Neural cell (in vitro differentiated cells): Measurements from ENCODE around the gene SOD3. TPM values are rescaled to one million over a fixed set of nuclear protein-coding genes. Genes with fewer than 3 reads are reported as not detected.

Experiments
- H2AFZ ChIP-seq: fragments of 200-600, 300-800 bp; sonication (generic), shearing (Covaris generic); 2 replicates; pipeline ENCODE4 v1.6.0; 2014; ENCODE audit warnings: low read depth, mild to moderate bottlenecking, antibody characterized with exemption, low read length, moderate library complexity
- H3F3A ChIP-seq: fragments of 200-600 bp; shearing (Covaris generic); 2 replicates; pipeline ENCODE4 v1.6.1; 2016; ENCODE audit warnings: mild to moderate bottlenecking, moderate library complexity, mixed read lengths, antibody characterized with exemption, low read length; ENCODE audit not compliant: insufficient read depth, poor library complexity, severe bottlenecking
- H3K27ac ChIP-seq: fragments of 200-600, 300-800 bp; sonication (generic), shearing (Covaris generic); 2 replicates; pipeline ENCODE4 v1.5.1; 2014; ENCODE audit warnings: mild to moderate bottlenecking, low read length, moderate library complexity
- H3K27me3 ChIP-seq: fragments of 300-800, 200-600 bp; sonication (generic), shearing (Covaris generic); 2 replicates; pipeline ENCODE4 v1.6.0; 2014; ENCODE audit warnings: mild to moderate bottlenecking, low read depth, low read length, moderate library complexity; ENCODE audit not compliant: insufficient read depth
- H3K36me3 ChIP-seq: fragments of 300-800, 200-600 bp; sonication (generic), shearing (Covaris generic); 2 replicates; pipeline ENCODE4 v1.5.1; 2014; ENCODE audit warnings: mild to moderate bottlenecking, antibody characterized with exemption, low read length, moderate library complexity; ENCODE audit not compliant: insufficient read depth
- H3K4me2 ChIP-seq: fragments of 300-800, 200-600 bp; sonication (generic), shearing (Covaris generic); 2 replicates; pipeline ENCODE4 v1.6.0; 2014; ENCODE audit warnings: mild to moderate bottlenecking, low read length
- H3K4me3 ChIP-seq: fragments of 300-800, 200-600 bp; sonication (generic), shearing (Covaris generic); 2 replicates; pipeline ENCODE4 v1.5.1; 2014; ENCODE audit warnings: mild to moderate bottlenecking, low read length, moderate library complexity
- H3K79me2 ChIP-seq: fragments of 200-600 bp; shearing (Covaris generic); replicated peaks from 2 replicates; pipeline ENCODE4 v1.6.0; 2014; ENCODE audit warnings: mild to moderate bottlenecking, low read length, moderate library complexity; ENCODE audit not compliant: insufficient read depth
- H3K9ac ChIP-seq: fragments of 300-800, 200-600 bp; sonication (generic), shearing (Covaris generic); 2 replicates; pipeline ENCODE4 v1.6.1; 2016; ENCODE audit warnings: mild to moderate bottlenecking, low read length, mixed read lengths
- H3K9me2 ChIP-seq: fragments of 200-600 bp; shearing (Covaris generic); 2 replicates; pipeline ENCODE4 v1.6.1; 2016; ENCODE audit warnings: mild to moderate bottlenecking, low read length, mixed read lengths; ENCODE audit not compliant: insufficient read depth
- H3K9me3 ChIP-seq: fragments of 200-600, 300-800 bp; sonication (generic), shearing (Covaris generic); 2 replicates; pipeline ENCODE4 v1.6.1; 2016; ENCODE audit warnings: mild to moderate bottlenecking, mixed run types, low read length, moderate library complexity, mixed read lengths
- H4K20me1 ChIP-seq: fragments of 200-600 bp; shearing (Covaris generic); 2 replicates; pipeline ENCODE4 v1.6.1; 2016; ENCODE audit warnings: mild to moderate bottlenecking, mixed run types; ENCODE audit not compliant: insufficient read depth
- CTCF ChIP-seq: fragments of 450-650 bp; IDR thresholded peaks from 2 replicates; pipeline ENCODE4 v1.5.1; 2014; ENCODE audit warnings: antibody characterized with exemption, mild to moderate bottlenecking, moderate library complexity; ENCODE audit not compliant: poor library complexity, severe bottlenecking
- EP300 ChIP-seq: fragments of 450-650 bp; conservative IDR thresholded peaks from 2 replicates; pipeline ENCODE4 v1.6.1; 2014; ENCODE audit warnings: antibody characterized with exemption, mild to moderate bottlenecking, moderate library complexity; ENCODE audit not compliant: poor library complexity, severe bottlenecking
- EZH2 ChIP-seq: fragments of 200-600, 300-800 bp; shearing (Covaris generic), sonication (generic); IDR thresholded peaks from 2 replicates; pipeline ENCODE4 v1.6.1; 2014; ENCODE audit warnings: antibody characterized with exemption, low read length, borderline replicate concordance, mild to moderate bottlenecking; ENCODE audit not compliant: insufficient read depth, poor library complexity, severe bottlenecking
- MXI1 ChIP-seq: fragments of 450-650 bp; conservative IDR thresholded peaks from 2 replicates; pipeline ENCODE4 v1.6.1; 2014; ENCODE audit warnings: antibody characterized with exemption, mild to moderate bottlenecking; ENCODE audit not compliant: poor library complexity, severe bottlenecking
- POLR2AphosphoS5 ChIP-seq: IDR thresholded peaks from 2 replicates; pipeline ENCODE4 v1.6.1; 2012
- RAD21 ChIP-seq: fragments of 450-650 bp; conservative IDR thresholded peaks from 2 replicates; pipeline ENCODE4 v1.6.1; 2014; ENCODE audit warnings: antibody characterized with exemption, mild to moderate bottlenecking, moderate library complexity
- REST ChIP-seq: IDR thresholded peaks from 2 replicates; pipeline ENCODE4 v1.6.1; 2012; ENCODE audit warnings: borderline replicate concordance
- SMC3 ChIP-seq: fragments of 450-650 bp; conservative IDR thresholded peaks from 2 replicates; pipeline ENCODE4 v1.6.1; 2014; ENCODE audit warnings: antibody characterized with exemption, mild to moderate bottlenecking, moderate library complexity; ENCODE audit not compliant: poor library complexity
- TAF1 ChIP-seq: IDR thresholded peaks from 2 replicates; pipeline ENCODE4 v1.6.1; 2012; ENCODE audit warnings: low read depth
- polyA plus RNA-seq: library from polyadenylated mRNA; depleted of rRNA; stranded (reverse); fragments of >200 nt; gene quantifications from 2 replicates; pipeline ENCODE4 v1.2.3, GENCODE V29; 2014

Gene SOD3
- polyA plus RNA-seq, 1 donor from 2014 or later: not detected

- TF ChIP-seq CTCF (no peak), EP300 (no peak), TAF1 (no peak)
These were observed 5.0 kb downstream of the SOD3 start (continued) for GRCh38 chr4:24800325-24800895.

GRCh38 chr4:24801136-24801855 is 5.9 kb downstream of the SOD3 start:
- Histone ChIP-seq H3F3A (no peaks in the 10 kb centered on the region), H3K27me3 (peaks cover 12% of the 10 kb centered on the region), H2AFZ (no peak overlapping the region), H3K36me3 (no peaks in the 10 kb centered on the region), H3K9me2 (no peaks in the 10 kb centered on the region), H3K79me2 (no peaks in the 10 kb centered on the region), H3K27ac (no peak overlapping the region), H4K20me1 (no peaks in the 10 kb centered on the region), H3K4me3 (no peak overlapping the region), H3K9ac (no peak overlapping the region), H3K9me3 (no peaks in the 10 kb centered on the region), H3K4me2 (no peak overlapping the region)
- TF ChIP-seq EP300 (no peak), POLR2AphosphoS5 (no peak), REST (no peak), TAF1 (no peak), CTCF (no peak), EZH2 (no peak), MXI1 (no peak), RAD21 (no peak), SMC3 (no peak)
